ENCODE data around the gene SOX18.

- TF ChIP-seq POLR2A (IDR thresholded peaks at IDR 0.05; ENCODE audit: low read depth, low read length) (no peak), RCOR1 (IDR thresholded peaks at IDR 0.05; ENCODE audit: insufficient replicate concordance, low read length) (no peak), RFX5 (IDR thresholded peaks at IDR 0.05; ENCODE audit: low read depth, low read length) (no peak)
Measured at GRCh38 chr20:64062276-64062595, 12.8 kb upstream of the SOX18 start.
